Activated T-helper 1 cell treated with anti-CD3 and anti-CD28 coated beads, Interleukin-12 subunit alpha, Interleukin-12 subunit beta, Interleukin-2, Interleukin-4 antibody, amounts not matched to agents 30 ng/mL and 10 ng/mL and 1 ng/mL, durations not matched to agents 14 hours and 24 hours and 36 hours (primary cell): Measurements from ENCODE around the gene FAM131A. TPM values are rescaled to one million over a fixed set of nuclear protein-coding genes. Genes with fewer than 3 reads are reported as not detected.

Experiments
- DNase-seq: peaks from one replicate; pipeline ENCODE4 v3.0.0; 2021; ENCODE audit warnings: low spot score
- H3K27ac Mint-ChIP-seq: one replicate; pipeline ENCODE4 v1.8.0; 2021; ENCODE audit warnings: mild to moderate bottlenecking, mixed read lengths
- H3K27me3 Mint-ChIP-seq: one replicate; pipeline ENCODE4 v1.8.0; 2022; ENCODE audit warnings: mild to moderate bottlenecking, moderate library complexity, mixed read lengths; ENCODE audit not compliant: insufficient read depth
- H3K36me3 Mint-ChIP-seq: one replicate; pipeline ENCODE4 v1.8.0; 2021; ENCODE audit warnings: low read depth, mixed read lengths
- H3K4me1 Mint-ChIP-seq: one replicate; pipeline ENCODE4 v1.8.0; 2021; ENCODE audit warnings: low read depth, mixed read lengths
- H3K4me3 Mint-ChIP-seq: one replicate; pipeline ENCODE4 v1.8.0; 2021; ENCODE audit warnings: mild to moderate bottlenecking, moderate library complexity, mixed read lengths
- H3K9me3 Mint-ChIP-seq: one replicate; pipeline ENCODE4 v1.8.0; 2021; ENCODE audit warnings: mixed read lengths
- intact Hi-C: fragments of 100-400 bp; cut with micrococcal nuclease; formaldehyde crosslinking; loops from one replicate; pipeline ENCODE4 v1.15.1; 2024
- total RNA-seq: library from RNA; stranded (reverse); gene quantifications from 2 replicates; pipeline ENCODE4 v1.2.3, GENCODE V29; 2022

Gene FAM131A
- total RNA-seq, 1 donor from 2014 or later, result 9.2 TPM

DNA sequence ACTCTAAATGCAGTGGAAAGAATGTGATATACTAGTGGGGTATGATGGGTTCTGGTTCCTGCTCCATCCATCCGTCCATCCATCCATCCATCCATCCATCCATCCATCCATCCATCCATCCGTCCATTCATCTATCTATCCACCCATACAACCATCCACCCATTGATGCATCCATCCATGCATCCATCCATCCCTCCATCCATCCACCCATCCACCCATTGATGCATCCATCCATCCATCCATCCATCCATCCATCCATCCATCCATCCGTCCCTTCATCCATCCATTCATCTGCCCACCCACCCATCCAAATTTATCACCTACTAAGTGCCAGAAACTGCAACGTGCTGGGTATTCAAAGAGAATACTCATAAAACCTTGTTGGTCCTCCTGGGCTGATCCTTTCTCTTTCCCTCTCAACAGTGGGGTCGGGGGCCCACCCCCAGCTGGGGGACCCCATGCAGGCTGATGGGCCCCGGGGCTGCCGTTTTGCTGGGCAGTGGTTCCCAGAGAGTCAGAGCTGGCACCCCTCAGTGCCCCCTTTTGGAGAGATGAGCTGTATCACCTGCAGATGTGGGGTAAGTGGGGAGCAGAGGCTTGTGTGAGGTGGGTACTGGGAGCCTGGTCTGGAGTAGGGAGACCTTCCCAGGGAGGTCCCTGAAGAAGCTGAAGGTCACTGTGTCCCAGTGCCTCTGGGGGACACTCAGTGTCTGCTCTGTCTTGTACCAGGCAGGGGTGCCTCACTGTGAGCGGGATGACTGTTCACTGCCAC lies 51.0 kb downstream of the FAM131A start:
- Mint-ChIP-seq H3K4me1 (no peaks in the 10 kb centered on the region), H3K27ac (no peak overlapping the region), H3K9me3 (no peaks in the 10 kb centered on the region), H3K27me3 (peaks cover 29% of the 10 kb centered on the region), H3K4me3 (no peak overlapping the region), H3K36me3 (no peaks in the 10 kb centered on the region)
- intact Hi-C loops, result no loop called here
- no peak for DNase-seq

GRCh38 chr3:184388936-184389230 lies 51.5 kb downstream of the FAM131A start:
- Mint-ChIP-seq H3K27ac (no peak overlapping the region), H3K36me3 (no peaks in the 10 kb centered on the region), H3K4me3 (no peak overlapping the region), H3K27me3 (peaks cover 30% of the 10 kb centered on the region), H3K9me3 (no peaks in the 10 kb centered on the region), H3K4me1 (no peaks in the 10 kb centered on the region)
- intact Hi-C loops, result no loop called here
- DNase-seq, result no peak

DNA sequence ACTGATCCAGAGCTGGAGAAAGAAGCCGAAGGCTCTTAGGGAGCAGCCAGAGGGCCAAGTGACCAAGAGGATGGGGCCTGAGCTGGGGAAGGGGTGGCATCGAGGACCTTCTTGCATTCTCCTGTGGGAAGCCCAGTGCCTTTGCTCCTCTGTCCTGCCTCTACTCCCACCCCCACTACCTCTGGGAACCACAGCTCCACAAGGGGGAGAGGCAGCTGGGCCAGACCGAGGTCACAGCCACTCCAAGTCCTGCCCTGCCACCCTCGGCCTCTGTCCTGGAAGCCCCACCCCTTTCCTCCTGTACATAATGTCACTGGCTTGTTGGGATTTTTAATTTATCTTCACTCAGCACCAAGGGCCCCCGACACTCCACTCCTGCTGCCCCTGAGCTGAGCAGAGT lies 52.0 kb downstream of the FAM131A start:
- no peaks in the 10 kb centered on the region for H3K36me3 Mint-ChIP-seq
- peaks cover 28% of the 10 kb centered on the region for H3K27me3 Mint-ChIP-seq
- no peak overlapping the region for H3K27ac Mint-ChIP-seq
- no peaks in the 10 kb centered on the region for H3K9me3 Mint-ChIP-seq
- no peak for DNase-seq
- no peak overlapping the region for H3K4me3 Mint-ChIP-seq
- H3K4me1 Mint-ChIP-seq, result no peaks in the 10 kb centered on the region
- intact Hi-C loops, result no loop called here

- Mint-ChIP-seq H3K36me3 (no peaks in the 10 kb centered on the region), H3K27me3 (peaks cover 25% of the 10 kb centered on the region), H3K4me3 (no peak overlapping the region), H3K9me3 (no peaks in the 10 kb centered on the region), H3K4me1 (no peaks in the 10 kb centered on the region), H3K27ac (no peak overlapping the region)
- DNase-seq, result no peak
- intact Hi-C loops, result no loop called here
These were observed 52.6 kb downstream of the FAM131A start for GRCh38 chr3:184389935-184390528.

DNA sequence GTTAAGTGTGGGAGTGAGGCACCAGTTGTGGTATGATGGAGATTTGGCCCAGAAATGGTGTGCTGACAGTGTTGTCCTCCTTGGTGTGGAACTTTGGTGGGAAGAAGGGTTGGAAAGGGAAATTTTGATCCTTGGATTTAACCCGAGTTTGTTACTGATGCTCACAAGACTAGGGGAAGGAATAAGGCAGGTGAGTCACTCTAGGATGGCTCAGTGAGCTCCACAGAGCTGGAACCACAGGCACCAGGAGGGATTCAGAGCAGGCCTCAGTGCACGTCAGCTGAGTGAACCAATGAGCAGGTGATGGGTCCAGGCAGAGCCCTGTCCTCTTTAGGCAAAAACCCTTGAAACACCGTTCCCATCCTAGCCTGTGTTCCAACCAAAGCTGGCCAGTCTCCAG lies 53.9 kb downstream of the FAM131A start:
- Mint-ChIP-seq H3K27ac (no peak overlapping the region), H3K27me3 (peaks cover 18% of the 10 kb centered on the region), H3K4me1 (no peaks in the 10 kb centered on the region), H3K9me3 (no peaks in the 10 kb centered on the region), H3K36me3 (no peaks in the 10 kb centered on the region), H3K4me3 (no peak overlapping the region)
- no peak for DNase-seq
- intact Hi-C loops, result no loop called here

DNA sequence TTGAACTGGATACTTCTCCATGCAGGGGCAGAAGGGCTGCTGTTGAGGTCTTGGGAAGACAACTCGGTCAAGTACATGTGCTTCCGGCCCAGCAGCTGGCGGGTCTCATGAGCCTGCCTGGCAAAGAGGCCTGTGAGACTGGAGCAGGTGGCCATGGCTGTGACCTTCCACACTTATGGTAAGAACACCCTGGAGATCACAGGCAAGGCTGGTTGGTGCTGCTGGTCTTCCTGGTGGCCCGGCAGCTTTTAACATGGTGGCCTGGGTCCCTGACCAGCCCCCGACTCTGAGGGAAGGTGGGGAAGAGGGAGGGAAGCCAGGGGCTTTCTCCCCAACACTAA lies 57.9 kb downstream of the FAM131A start:
- intact Hi-C loops, result no loop called here
- Mint-ChIP-seq H3K36me3 (no peaks in the 10 kb centered on the region), H3K27ac (no peak overlapping the region), H3K9me3 (no peaks in the 10 kb centered on the region), H3K4me1 (no peaks in the 10 kb centered on the region), H3K4me3 (no peak overlapping the region), H3K27me3 (peaks cover 17% of the 10 kb centered on the region)
- no peak for DNase-seq

Other genes with a start within 250 kb of the FAM131A start
- gene HTR3E, start 240.5 kb upstream of the FAM131A start, total RNA-seq, result not detected in 2 replicates
- 75.6 and 75.9 TPM in 2 replicates for gene EIF2B5, start 202.2 kb upstream of the FAM131A start, total RNA-seq
- 59.4 and 61.5 TPM in 2 replicates for gene DVL3, start 182.2 kb upstream of the FAM131A start, total RNA-seq
- 235 and 238 TPM in 2 replicates for gene AP2M1, start 162.7 kb upstream of the FAM131A start, total RNA-seq
- gene ABCF3, start 151.4 kb upstream of the FAM131A start, total RNA-seq, result 75.2 and 76.4 TPM in 2 replicates
- not detected in 2 replicates for gene VWA5B2, start 108.0 kb upstream of the FAM131A start, total RNA-seq
- gene ALG3, start 88.6 kb upstream of the FAM131A start, total RNA-seq, result 86.7 and 89.3 TPM in 2 replicates
- gene EEF1AKMT4, start 87.9 kb upstream of the FAM131A start, total RNA-seq, result 13.5 and 15.2 TPM in 2 replicates
- gene CAMK2N2, start 76.0 kb upstream of the FAM131A start, total RNA-seq, result 0.15 and 0.52 TPM in 2 replicates
- not detected in 2 replicates for gene ECE2, start 61.6 kb upstream of the FAM131A start, total RNA-seq
- gene PSMD2, start 38.4 kb upstream of the FAM131A start, total RNA-seq, result 251 and 255 TPM in 2 replicates
- gene EIF4G1, start 23.0 kb upstream of the FAM131A start, total RNA-seq, result 657 and 706 TPM in 2 replicates
- 5.2 and 6.6 TPM in 2 replicates for gene CLCN2, start 24.0 kb downstream of the FAM131A start, total RNA-seq
- gene POLR2H, start 24.1 kb downstream of the FAM131A start, total RNA-seq, result 145 and 151 TPM in 2 replicates
- gene THPO, start 40.6 kb downstream of the FAM131A start, total RNA-seq, result not detected in 2 replicates
- gene CHRD, start 42.5 kb downstream of the FAM131A start, total RNA-seq, result not detected in 2 replicates
- 0.31 TPM in 1 of 2 replicates, not detected in the other for gene EPHB3, start 224.2 kb downstream of the FAM131A start, total RNA-seq